Breast epithelium (tissue), 3 donors: ENCODE results near the gene NUP50.

Experiments
- CTCF ChIP-seq, 3 donors: fragments of 450-650 bp; IDR thresholded peaks; one replicate each; pipeline ENCODE4 v1.5.1; 2016 to 2017; ENCODE audit warnings: antibody characterized with exemption in 3 of 3, mild to moderate bottlenecking in 3 of 3, moderate library complexity in 3 of 3
- POLR2A ChIP-seq: fragments of 450-650 bp; IDR thresholded peaks from one replicate; pipeline ENCODE4 v1.6.1; 2016; ENCODE audit warnings: antibody characterized with exemption, mild to moderate bottlenecking, moderate library complexity
- POLR2AphosphoS5 ChIP-seq, 3 donors: sonication (generic); formaldehyde crosslinking; IDR thresholded peaks; one replicate each; pipeline ENCODE4 v1.6.1; 2017; ENCODE audit warnings: antibody characterized with exemption in 3 of 3

- no peak for TF ChIP-seq POLR2A
- no peak for TF ChIP-seq CTCF (IDR thresholded peaks at IDR 0.05)
- TF ChIP-seq POLR2AphosphoS5 (IDR thresholded peaks at IDR 0.05): no peak
Observed at GRCh38 chr22:45139693-45140092, 24.0 kb upstream of the NUP50 start.
